SH-SY5Y (cell line): Measurements from ENCODE around the gene SYT17.

ENCODE experiments used
- GATA2 ChIP-seq: IDR thresholded peaks from 2 replicates; pipeline ENCODE4 v1.6.1; 2011; ENCODE audit warnings: mild to moderate bottlenecking, low read depth, low read length
- GATA3 ChIP-seq: IDR thresholded peaks from 2 replicates; pipeline ENCODE4 v1.6.1; 2011; ENCODE audit warnings: low read depth, mild to moderate bottlenecking, low read length, moderate library complexity

DNA sequence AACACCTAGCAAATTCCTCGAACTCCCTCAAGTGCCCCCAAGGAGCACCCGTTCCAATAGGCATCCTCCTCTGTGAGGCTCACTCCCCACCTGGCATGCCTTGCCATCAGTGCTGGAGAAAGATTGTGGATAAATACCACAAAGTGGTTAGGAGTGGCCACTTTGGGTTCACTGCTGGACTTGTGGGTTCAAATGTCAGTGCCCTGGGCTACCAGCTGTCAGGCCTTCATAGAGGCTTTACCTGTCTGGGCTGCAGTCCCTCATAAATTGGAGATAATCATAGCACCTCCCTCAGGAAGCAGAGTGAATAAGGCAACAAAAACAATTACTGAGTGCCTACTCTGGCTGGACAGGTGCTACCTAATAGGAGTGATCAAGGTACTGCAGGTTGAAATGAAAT, 1.5 kb upstream of the SYT17 start:
- TF ChIP-seq GATA2 (no peak), GATA3 (no peak)
